GM23338 (cell line): ENCODE results near the gene TULP1. TPM values are rescaled to one million over a fixed set of nuclear protein-coding genes. Genes with fewer than 3 reads are reported as not detected.

Source experiments
- ATAC-seq: fragments of 200-7000 bp; cut with Tn5 transposase; 3 replicates; pipeline ENCODE4 v1.9.1; 2020
- DNase-seq: peaks from one replicate; pipeline ENCODE4 v3.0.0-alpha.2; 2015; ENCODE audit warnings: low spot score
- H2AFZ ChIP-seq: fragments of 200-600 bp; sonication (generic); 2 replicates; pipeline ENCODE4 v1.8.0; 2016; ENCODE audit warnings: antibody characterized with exemption, mild to moderate bottlenecking, moderate library complexity
- H3F3A ChIP-seq: fragments of 200-600 bp; sonication (generic); replicated peaks from 2 replicates; pipeline ENCODE4 v1.8.0; 2017; ENCODE audit warnings: antibody characterized with exemption, mixed run types, low read depth
- H3K27ac ChIP-seq: fragments of 200-600 bp; sonication (generic); 2 replicates; pipeline ENCODE4 v1.6.1; 2016; ENCODE audit warnings: low read depth
- H3K27me3 ChIP-seq: fragments of 200-600 bp; sonication (generic); 2 replicates; pipeline ENCODE4 v1.8.0; 2016; ENCODE audit warnings: mild to moderate bottlenecking, mixed run types, moderate library complexity; ENCODE audit not compliant: insufficient read depth
- H3K36me3 ChIP-seq: fragments of 200-600 bp; sonication (generic); 2 replicates; pipeline ENCODE4 v1.8.0; 2016; ENCODE audit warnings: mild to moderate bottlenecking; ENCODE audit not compliant: insufficient read depth
- H3K4me1 ChIP-seq: fragments of 200-600 bp; sonication (generic); 2 replicates; pipeline ENCODE4 v1.8.0; 2016; ENCODE audit warnings: mild to moderate bottlenecking, moderate library complexity; ENCODE audit not compliant: insufficient read depth
- H3K4me2 ChIP-seq: fragments of 200-600 bp; sonication (generic); 2 replicates; pipeline ENCODE4 v1.7.1; 2017; ENCODE audit warnings: mixed run types
- H3K4me3 ChIP-seq: fragments of 200-600 bp; sonication (generic); 2 replicates; pipeline ENCODE4 v1.6.1; 2016; ENCODE audit warnings: mixed run types
- H3K79me2 ChIP-seq: fragments of 200-600 bp; sonication (generic); replicated peaks from 2 replicates; pipeline ENCODE4 v1.8.0; 2017; ENCODE audit warnings: mild to moderate bottlenecking; ENCODE audit not compliant: insufficient read depth
- H3K9me2 ChIP-seq: fragments of 200-600 bp; sonication (generic); 2 replicates; pipeline ENCODE4 v1.8.0; 2017; ENCODE audit not compliant: insufficient read depth
- H4K20me1 ChIP-seq: fragments of 200-600 bp; sonication (generic); replicated peaks from 2 replicates; pipeline ENCODE4 v1.8.0; 2017; ENCODE audit warnings: mild to moderate bottlenecking; ENCODE audit not compliant: insufficient read depth
- H3K27ac Mint-ChIP-seq: 2 replicates; pipeline ENCODE4 v1.8.0; 2020; ENCODE audit warnings: inconsistent platforms, mild to moderate bottlenecking, moderate library complexity, mixed read lengths
- H3K27me3 Mint-ChIP-seq: 3 replicates; pipeline ENCODE4 v1.8.0; 2022; ENCODE audit warnings: low read depth, mild to moderate bottlenecking, moderate library complexity, mixed read lengths, inconsistent platforms; ENCODE audit not compliant: insufficient read depth, poor library complexity
- H3K36me3 Mint-ChIP-seq: 3 replicates; pipeline ENCODE4 v1.8.0; 2021; ENCODE audit warnings: low read depth, mild to moderate bottlenecking, inconsistent platforms, moderate library complexity, mixed read lengths
- H3K4me1 Mint-ChIP-seq: 3 replicates; pipeline ENCODE4 v1.8.0; 2020; ENCODE audit warnings: mild to moderate bottlenecking, inconsistent platforms, mixed read lengths
- H3K4me3 Mint-ChIP-seq: 3 replicates; pipeline ENCODE4 v1.8.0; 2021; ENCODE audit warnings: moderate library complexity, mild to moderate bottlenecking, inconsistent platforms, mixed read lengths
- H3K9me3 Mint-ChIP-seq: 3 replicates; pipeline ENCODE4 v1.8.0; 2020; ENCODE audit warnings: moderate library complexity, mild to moderate bottlenecking, inconsistent platforms, mixed read lengths
- EZH2phosphoT487 ChIP-seq: fragments of 200-600 bp; sonication (generic); IDR thresholded peaks from one replicate; pipeline ENCODE4 v1.8.1; 2018; ENCODE audit warnings: antibody characterized with exemption; ENCODE audit not compliant: unreplicated experiment
- NANOG ChIP-seq: IDR thresholded peaks from 2 replicates; pipeline ENCODE4 v1.6.1; 2016; ENCODE audit warnings: antibody characterized with exemption, borderline replicate concordance
- STAT1 ChIP-seq: IDR thresholded peaks from one replicate; pipeline ENCODE4 v1.6.1; 2016; ENCODE audit warnings: antibody characterized with exemption; ENCODE audit not compliant: unreplicated experiment
- ZNF331 ChIP-seq: fragments of 250-450 bp; sonication (Bioruptor Pico); IDR thresholded peaks from 2 replicates; pipeline ENCODE4 v1.5.0; 2020; ENCODE audit warnings: low read depth, mild to moderate bottlenecking, moderate library complexity
- ZNF462 ChIP-seq: fragments of 250-450 bp; sonication (Bioruptor Pico); IDR thresholded peaks from 2 replicates; pipeline ENCODE4 v1.5.0; 2020; ENCODE audit warnings: mild to moderate bottlenecking, moderate library complexity
- long read RNA-seq: library from polyadenylated mRNA; unstranded; transcript quantifications from one replicate; pipeline ENCODE4 v2.0.0, GENCODE V29; 2020; ENCODE audit not compliant: unreplicated experiment
- polyA plus RNA-seq: library from polyadenylated mRNA; unstranded; fragments of >200 nt; fragmentation: Nextera tagmentation; extraction: Ambion mirVana; gene quantifications from 2 replicates; pipeline ENCODE4 v1.2.1, GENCODE V29; 2016
- total RNA-seq: library from RNA; depleted of rRNA; stranded (reverse); fragments of >200 nt; shearing (Covaris generic); gene quantifications from 2 replicates; pipeline ENCODE4 v1.2.3, GENCODE V29; 2014; rRNA removed
- TF ChIP-seq, protein P1 (sequence below): IDR thresholded peaks from one replicate; pipeline ENCODE4 v1.6.1; 2018; ENCODE audit warnings: antibody characterized with exemption; ENCODE audit not compliant: unreplicated experiment
- TF ChIP-seq, protein P2 (sequence below), 2 experiments: fragments of 200-600 bp in 1 of 2; sonication (generic) in 1 of 2; conservative IDR thresholded peaks; 2 replicates each; pipeline versions ENCODE4 v1.5.1 to v1.6.1; 2016 to 2017; ENCODE audit warnings: antibody characterized with exemption in 2 of 2, low read depth in 2 of 2, mild to moderate bottlenecking in 2 of 2, moderate library complexity in 1 of 2
- TF ChIP-seq, protein P3 (sequence below): IDR thresholded peaks from 2 replicates; pipeline ENCODE4 v1.6.1; 2016; ENCODE audit warnings: antibody characterized with exemption

TULP1 gene
- total RNA-seq (1.3 and 3.0 TPM in 2 replicates), polyA plus RNA-seq (3.8 and 7.1 TPM in 2 replicates)
- long read RNA-seq, partial matches to known transcripts, result 2 of 2 reads
- long read RNA-seq, other reads (novel, unspliced or antisense), result 0 of 2 reads

DNA sequence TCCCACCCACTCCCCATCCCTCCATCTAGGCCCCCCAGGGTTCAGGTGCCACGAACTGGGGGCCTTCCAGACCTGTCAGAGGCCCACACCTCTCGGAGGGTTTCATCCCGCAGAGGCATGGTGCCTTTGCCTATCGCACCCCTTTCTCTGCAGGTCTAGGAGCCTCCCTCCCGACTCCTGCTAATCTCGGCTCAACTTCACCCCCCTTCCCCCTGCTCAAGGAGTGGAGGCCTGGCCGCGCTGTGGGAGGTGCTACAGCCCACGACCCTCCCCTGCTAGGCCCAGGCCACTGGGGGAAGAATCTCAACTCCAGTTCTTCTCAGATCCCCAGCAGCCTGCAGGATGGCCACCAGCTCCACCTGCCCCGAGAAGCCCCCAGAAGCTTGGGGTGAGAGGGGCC, at the start of gene TULP1:
TSS of gene TULP1 (minus strand) at position 157 of the 400 bp plus-strand sequence. CDS start at position 119, 38 bp downstream.
- no peak within 1 kb of the TSS for H3K27ac Mint-ChIP-seq
- Histone ChIP-seq H3K27me3 (peaks cover 25% of the 10 kb centered on the region), H3K36me3 (no peaks in the 10 kb centered on the region), H3K27ac (no peak within 1 kb of the TSS), H3K4me1 (peaks cover 28% of the 10 kb centered on the region), H3K4me2 (peak within 1 kb of the TSS; percentile 93), H3K9me2 (no peaks in the 10 kb centered on the region), H3F3A (no peaks in the 10 kb centered on the region), H4K20me1 (no peaks in the 10 kb centered on the region), H3K79me2 (no peaks in the 10 kb centered on the region), H2AFZ (peak within 1 kb of the TSS; percentile 90), H3K4me3 (peak within 1 kb of the TSS; percentile 65)
- TF ChIP-seq, protein P1, sequence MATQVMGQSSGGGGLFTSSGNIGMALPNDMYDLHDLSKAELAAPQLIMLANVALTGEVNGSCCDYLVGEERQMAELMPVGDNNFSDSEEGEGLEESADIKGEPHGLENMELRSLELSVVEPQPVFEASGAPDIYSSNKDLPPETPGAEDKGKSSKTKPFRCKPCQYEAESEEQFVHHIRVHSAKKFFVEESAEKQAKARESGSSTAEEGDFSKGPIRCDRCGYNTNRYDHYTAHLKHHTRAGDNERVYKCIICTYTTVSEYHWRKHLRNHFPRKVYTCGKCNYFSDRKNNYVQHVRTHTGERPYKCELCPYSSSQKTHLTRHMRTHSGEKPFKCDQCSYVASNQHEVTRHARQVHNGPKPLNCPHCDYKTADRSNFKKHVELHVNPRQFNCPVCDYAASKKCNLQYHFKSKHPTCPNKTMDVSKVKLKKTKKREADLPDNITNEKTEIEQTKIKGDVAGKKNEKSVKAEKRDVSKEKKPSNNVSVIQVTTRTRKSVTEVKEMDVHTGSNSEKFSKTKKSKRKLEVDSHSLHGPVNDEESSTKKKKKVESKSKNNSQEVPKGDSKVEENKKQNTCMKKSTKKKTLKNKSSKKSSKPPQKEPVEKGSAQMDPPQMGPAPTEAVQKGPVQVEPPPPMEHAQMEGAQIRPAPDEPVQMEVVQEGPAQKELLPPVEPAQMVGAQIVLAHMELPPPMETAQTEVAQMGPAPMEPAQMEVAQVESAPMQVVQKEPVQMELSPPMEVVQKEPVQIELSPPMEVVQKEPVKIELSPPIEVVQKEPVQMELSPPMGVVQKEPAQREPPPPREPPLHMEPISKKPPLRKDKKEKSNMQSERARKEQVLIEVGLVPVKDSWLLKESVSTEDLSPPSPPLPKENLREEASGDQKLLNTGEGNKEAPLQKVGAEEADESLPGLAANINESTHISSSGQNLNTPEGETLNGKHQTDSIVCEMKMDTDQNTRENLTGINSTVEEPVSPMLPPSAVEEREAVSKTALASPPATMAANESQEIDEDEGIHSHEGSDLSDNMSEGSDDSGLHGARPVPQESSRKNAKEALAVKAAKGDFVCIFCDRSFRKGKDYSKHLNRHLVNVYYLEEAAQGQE, result no peak
- no peak for TF ChIP-seq STAT1
- no peaks in the 10 kb centered on the region for H3K36me3 Mint-ChIP-seq
- DNase-seq, result peak; percentile 49
- peak within 1 kb of the TSS; percentile 67 for H3K4me3 Mint-ChIP-seq
- H3K9me3 Mint-ChIP-seq, result no peaks in the 10 kb centered on the region
- peaks cover 19% of the 10 kb centered on the region for H3K27me3 Mint-ChIP-seq
- peak; percentile 60 for ATAC-seq
- peaks cover 40% of the 10 kb centered on the region for H3K4me1 Mint-ChIP-seq

DNA sequence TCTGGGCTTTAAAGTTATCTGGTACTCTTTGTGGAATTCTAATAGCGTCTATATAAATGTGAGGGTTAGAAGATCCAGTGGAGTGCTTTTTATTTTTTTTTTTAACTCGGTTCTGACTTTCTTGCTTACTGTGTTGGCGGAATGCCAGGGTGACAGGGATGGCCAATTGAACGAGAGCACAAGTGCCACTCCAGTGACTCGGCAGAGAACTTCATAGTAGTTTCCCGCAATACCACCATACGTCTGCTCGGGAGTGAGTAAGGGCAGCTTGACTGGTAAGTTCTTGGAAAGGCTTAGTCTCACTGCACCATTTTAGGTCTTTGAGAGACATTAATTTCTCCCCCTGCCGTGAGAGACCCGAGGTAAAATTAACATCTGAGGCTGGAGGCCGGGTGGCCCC, 49.4 kb upstream of the TULP1 start:
- Mint-ChIP-seq H3K27me3 (no peaks in the 10 kb centered on the region), H3K9me3 (peaks cover 12% of the 10 kb centered on the region), H3K4me1 (peaks cover 20% of the 10 kb centered on the region), H3K4me3 (no peak overlapping the region), H3K27ac (peak overlapping the region; percentile 84; the same call in 1 of the 2 replicates), H3K36me3 (peaks cover 12% of the 10 kb centered on the region)
- H2AFZ ChIP-seq, result no peak overlapping the region
- H3K27me3 ChIP-seq, result no peaks in the 10 kb centered on the region
- no peaks in the 10 kb centered on the region for H4K20me1 ChIP-seq
- peak; percentile 23; the same call in 1 of the 3 replicates for ATAC-seq
- no peaks in the 10 kb centered on the region for H3K36me3 ChIP-seq
- no peak for DNase-seq
- H3K9me2 ChIP-seq, result no peaks in the 10 kb centered on the region
- peaks cover 22% of the 10 kb centered on the region; the same call in 1 of the 2 replicates for H3K4me1 ChIP-seq
- H3K4me3 ChIP-seq, result no peak overlapping the region
- H3K79me2 ChIP-seq, result no peaks in the 10 kb centered on the region
- TF ChIP-seq EZH2phosphoT487 (no peak), NANOG (no peak), ZNF462 (CRISPR knock-in tag) (no peak), ZNF331 (CRISPR knock-in tag) (no peak)
- TF ChIP-seq, protein P2, sequence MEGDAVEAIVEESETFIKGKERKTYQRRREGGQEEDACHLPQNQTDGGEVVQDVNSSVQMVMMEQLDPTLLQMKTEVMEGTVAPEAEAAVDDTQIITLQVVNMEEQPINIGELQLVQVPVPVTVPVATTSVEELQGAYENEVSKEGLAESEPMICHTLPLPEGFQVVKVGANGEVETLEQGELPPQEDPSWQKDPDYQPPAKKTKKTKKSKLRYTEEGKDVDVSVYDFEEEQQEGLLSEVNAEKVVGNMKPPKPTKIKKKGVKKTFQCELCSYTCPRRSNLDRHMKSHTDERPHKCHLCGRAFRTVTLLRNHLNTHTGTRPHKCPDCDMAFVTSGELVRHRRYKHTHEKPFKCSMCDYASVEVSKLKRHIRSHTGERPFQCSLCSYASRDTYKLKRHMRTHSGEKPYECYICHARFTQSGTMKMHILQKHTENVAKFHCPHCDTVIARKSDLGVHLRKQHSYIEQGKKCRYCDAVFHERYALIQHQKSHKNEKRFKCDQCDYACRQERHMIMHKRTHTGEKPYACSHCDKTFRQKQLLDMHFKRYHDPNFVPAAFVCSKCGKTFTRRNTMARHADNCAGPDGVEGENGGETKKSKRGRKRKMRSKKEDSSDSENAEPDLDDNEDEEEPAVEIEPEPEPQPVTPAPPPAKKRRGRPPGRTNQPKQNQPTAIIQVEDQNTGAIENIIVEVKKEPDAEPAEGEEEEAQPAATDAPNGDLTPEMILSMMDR (conservative IDR thresholded peaks at IDR 0.05; ENCODE audit: low read depth in 2 of 2), result no peak
- TF ChIP-seq, protein P3, sequence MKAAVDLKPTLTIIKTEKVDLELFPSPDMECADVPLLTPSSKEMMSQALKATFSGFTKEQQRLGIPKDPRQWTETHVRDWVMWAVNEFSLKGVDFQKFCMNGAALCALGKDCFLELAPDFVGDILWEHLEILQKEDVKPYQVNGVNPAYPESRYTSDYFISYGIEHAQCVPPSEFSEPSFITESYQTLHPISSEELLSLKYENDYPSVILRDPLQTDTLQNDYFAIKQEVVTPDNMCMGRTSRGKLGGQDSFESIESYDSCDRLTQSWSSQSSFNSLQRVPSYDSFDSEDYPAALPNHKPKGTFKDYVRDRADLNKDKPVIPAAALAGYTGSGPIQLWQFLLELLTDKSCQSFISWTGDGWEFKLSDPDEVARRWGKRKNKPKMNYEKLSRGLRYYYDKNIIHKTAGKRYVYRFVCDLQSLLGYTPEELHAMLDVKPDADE, result no peak
- H3K27ac ChIP-seq, result no peak overlapping the region
- no peaks in the 10 kb centered on the region for H3F3A ChIP-seq
- H3K4me2 ChIP-seq, result no peak overlapping the region
